CD4-positive, alpha-beta T cell treated with Interleukin-6 for 4 hours (primary cell): ENCODE data around the gene GREB1.

Experiments
- DNase-seq: peaks from one replicate; pipeline ENCODE4 v3.0.0-alpha.2; 2020; ENCODE audit warnings: mixed read lengths

The GREB1 gene

DNA sequence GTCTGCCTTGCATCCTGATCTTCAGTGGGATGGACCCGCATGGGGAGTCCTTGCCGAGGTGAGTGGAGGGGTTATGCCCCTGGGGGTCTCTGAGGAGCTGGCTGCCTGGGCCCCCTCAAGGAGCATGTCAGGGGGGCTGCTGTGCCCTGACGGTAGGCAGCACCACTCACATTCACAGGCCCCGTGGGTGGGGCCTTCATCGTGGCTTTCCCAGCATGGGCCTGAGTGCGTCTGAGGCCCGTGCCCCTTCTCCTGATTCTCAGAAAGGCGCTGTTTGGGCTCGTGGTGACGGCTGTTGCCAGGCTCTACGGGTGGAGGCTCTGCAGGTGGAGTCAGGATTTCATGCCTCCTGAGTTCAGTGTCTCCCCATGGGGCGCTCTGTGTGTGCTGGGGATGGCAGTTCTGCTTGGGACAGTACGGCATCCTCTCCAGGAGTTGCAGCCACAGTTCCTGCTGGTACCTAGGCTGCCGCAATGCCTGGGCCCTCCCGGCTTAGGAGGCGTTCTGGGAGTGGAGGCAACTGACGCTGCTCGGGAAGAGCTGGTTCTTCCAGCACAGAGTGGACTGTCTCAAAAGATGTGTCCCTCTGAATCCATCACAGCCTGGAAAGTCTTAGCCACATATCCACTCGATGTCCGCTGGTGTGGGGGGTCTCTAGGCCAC is 78.8 kb downstream of the GREB1 start:
- DNase-seq: no peak

GRCh38 chr2:11613297-11613696 is 79.5 kb downstream of the GREB1 start:
- no peak for DNase-seq

- DNase-seq: no peak
Observed at GRCh38 chr2:11615209-11615608, 81.4 kb downstream of the GREB1 start.

- DNase-seq: no peak
Observed at GRCh38 chr2:11616097-11616687, 82.3 kb downstream of the GREB1 start.

GRCh38 chr2:11616851-11617415 is 83.1 kb downstream of the GREB1 start:
- DNase-seq: no peak

DNA sequence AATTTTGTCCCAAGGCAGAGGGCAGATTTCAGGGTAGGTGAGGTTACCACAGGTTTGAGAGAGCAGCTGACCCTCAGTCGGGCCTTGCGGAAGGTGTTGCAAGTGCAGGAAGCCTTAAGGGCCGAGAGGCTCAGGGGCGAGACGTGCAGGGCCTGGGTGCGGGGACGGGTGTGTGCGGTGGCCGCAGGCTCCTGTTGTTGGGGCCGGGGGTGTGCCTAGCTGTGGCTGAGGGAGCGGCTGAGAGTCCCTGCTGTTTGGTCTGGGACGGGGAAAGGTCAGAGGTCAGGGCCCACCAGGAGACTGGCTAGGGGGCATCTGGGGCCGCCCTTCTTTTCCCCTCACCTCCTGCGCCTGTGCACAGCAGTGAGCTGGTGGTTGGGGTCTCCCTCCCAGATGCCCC is 83.7 kb downstream of the GREB1 start:
- DNase-seq: no peak

GRCh38 chr2:11617984-11618707 is 84.3 kb downstream of the GREB1 start:
- DNase-seq: no peak

- DNase-seq: no peak
Observed at GRCh38 chr2:11618708-11619062, 84.8 kb downstream of the GREB1 start.

DNA sequence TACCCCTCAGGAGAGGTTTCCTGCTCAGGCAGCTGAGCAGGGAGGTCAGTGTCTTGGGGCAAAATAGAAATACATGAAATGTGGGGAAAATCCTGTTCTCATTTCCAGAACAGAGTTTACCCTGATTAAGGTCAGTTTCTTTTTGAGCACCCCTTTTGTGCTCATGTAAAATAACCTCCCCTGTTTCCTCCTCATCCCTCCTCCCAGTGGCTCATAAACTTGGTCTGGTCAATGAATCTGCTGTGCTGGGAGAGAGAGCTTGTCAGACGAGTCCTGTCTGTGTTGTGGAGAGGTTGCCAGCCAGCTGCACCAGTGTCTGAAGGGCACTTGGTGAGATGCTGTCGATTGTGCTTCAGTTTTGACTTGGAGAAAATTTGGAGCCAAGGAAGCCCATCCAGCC is 87.6 kb downstream of the GREB1 start:
- no peak for DNase-seq

DNA sequence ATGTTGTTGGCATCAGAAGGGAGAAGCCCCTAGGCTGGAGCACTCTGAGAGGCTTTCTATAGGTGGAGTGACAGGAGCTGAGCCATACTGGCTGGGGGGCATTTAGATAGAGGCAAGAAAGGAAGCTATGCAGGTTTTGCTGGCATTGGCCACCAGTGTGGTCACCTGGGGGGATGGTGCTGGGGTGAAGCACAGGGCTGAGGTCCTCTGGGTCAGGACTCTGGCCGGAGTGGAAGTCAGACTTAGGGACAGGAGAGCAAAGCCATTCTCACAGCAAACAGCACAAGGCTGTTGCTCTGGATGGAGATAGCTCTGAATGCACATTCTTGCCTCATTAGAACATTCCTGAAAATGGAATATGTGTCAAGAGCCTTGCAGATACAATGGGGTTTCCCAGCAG is 88.8 kb downstream of the GREB1 start:
- DNase-seq: no peak

- no peak for DNase-seq
Observed at GRCh38 chr2:11624893-11625292, 91.0 kb downstream of the GREB1 start.

DNA sequence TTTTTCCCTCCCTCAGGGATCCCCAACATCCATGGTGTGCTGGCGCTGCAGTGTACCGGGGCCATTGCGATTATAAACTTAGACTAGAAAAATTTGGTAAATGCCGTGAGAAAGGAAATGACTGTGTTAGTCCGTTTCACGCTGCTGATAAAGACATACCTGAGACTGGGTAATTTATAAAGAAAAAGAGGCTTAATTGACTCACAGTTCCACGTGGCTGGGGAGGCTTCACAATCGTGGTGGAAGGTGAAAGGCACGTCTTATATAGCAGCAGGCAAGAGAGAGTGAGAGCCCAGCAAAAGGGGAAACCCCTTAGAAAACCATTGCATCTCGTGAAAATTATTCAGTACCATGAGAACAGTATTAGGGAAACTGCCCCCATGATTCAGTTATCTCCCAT is 91.8 kb downstream of the GREB1 start:
- DNase-seq: no peak

GRCh38 chr2:11628675-11629074 is 94.8 kb downstream of the GREB1 start:
- no peak for DNase-seq

DNA sequence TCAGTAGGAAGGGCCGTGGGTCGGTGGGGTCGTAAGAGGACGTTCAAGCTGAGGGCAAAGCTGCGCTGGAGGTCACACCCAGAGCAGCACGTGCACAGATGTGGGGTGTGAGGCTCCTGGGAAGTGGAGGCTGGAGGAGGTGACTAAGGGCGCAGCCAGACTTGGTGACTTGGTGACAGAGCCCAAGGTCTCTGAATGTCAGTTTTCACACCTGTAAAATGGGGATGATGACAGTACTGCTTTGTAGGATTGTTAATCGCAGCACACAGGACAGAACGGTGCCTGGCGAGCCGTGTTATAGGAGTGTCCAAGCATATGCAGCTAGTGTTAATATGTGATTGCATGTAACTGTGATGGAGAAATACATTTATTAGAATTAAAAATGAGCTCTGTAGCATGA is 95.4 kb downstream of the GREB1 start:
- DNase-seq: no peak

- no peak for DNase-seq
Observed at GRCh38 chr2:11629851-11630250, 96.0 kb downstream of the GREB1 start.

DNA sequence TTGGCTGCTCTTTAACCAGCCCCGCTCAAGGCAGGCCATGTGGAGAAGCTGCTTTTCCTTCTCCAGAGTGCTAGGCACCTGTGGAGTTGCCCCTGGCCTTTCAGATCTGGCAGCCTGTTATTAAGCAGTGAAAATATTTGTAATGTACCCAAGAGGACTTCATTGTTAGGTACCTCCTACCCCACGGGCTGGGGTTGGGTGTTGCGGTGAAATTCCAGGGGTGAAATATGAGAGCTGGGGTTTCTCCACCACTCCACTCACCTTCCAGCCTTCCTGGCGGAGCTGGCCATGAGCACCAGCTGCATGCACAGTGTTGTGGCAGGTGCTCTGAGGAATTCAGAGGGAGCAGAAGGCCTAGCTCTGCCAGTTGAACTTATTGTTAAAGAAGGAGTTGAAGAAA is 97.0 kb downstream of the GREB1 start:
- DNase-seq: no peak

DNA sequence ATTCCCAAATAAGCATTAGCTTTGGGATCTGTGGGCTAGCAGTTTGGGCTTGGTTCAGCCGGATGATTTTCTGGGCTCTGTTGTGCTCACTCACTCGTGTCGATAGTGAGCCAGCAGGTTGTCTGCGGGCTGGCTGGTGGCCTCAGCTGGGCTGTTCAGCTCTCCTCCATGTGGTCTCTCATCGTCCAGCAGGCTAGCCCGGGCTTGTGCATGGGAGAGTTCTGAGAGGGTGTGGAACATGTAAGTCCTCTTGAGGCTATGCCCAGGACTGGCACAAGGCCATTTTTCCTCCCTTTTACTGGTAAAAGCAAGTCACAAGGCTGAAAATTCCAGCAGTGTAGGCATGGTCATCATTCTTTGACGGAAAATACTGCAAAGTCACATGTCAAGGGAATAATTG is 97.6 kb downstream of the GREB1 start:
- no peak for DNase-seq

GRCh38 chr2:11633923-11634478 is 100.2 kb downstream of the GREB1 start:
- DNase-seq: no peak

DNA sequence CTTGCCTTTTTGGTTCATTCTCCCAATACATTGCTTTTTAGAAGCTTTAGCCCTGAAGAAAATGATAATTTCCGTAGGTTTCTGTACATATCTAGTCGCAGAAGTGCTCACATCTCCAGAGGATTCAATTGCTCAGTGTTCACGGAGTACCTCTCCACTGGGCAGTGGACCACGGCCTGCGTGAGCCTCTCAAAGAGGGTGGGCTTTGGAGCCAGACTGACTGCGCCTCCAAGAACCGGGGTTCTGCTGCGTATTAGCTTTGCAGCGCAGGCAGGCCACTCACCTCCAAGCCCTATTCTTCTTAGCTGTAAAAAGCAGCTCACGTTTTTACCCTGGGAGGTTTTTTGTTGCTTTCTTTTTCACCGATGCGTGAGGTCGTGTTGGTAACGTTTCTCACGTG is 100.7 kb downstream of the GREB1 start:
- no peak for DNase-seq

- no peak for DNase-seq
Observed at GRCh38 chr2:11635141-11635540, 101.3 kb downstream of the GREB1 start.

GRCh38 chr2:11636593-11637295 is 102.9 kb downstream of the GREB1 start:
- DNase-seq: no peak

GRCh38 chr2:11637546-11637945 is 103.7 kb downstream of the GREB1 start:
- no peak for DNase-seq

- no peak for DNase-seq
Observed at GRCh38 chr2:11639503-11639902, 105.7 kb downstream of the GREB1 start.
